Stimulated activated naive CD4-positive, alpha-beta T cell (primary cell): Measurements from ENCODE around the gene KCNIP1.
"Not testable (repeated sequence)": the region's sequence is repeated elsewhere in the genome, so short reads cannot be mapped to it uniquely, and the experiment has no call there.

Experiments used
- DNase-seq, 6 experiments: peaks; one replicate each; lab custom pipeline; 2025; lab: John Stamatoyannopoulos, UW

The KCNIP1 gene

DNA sequence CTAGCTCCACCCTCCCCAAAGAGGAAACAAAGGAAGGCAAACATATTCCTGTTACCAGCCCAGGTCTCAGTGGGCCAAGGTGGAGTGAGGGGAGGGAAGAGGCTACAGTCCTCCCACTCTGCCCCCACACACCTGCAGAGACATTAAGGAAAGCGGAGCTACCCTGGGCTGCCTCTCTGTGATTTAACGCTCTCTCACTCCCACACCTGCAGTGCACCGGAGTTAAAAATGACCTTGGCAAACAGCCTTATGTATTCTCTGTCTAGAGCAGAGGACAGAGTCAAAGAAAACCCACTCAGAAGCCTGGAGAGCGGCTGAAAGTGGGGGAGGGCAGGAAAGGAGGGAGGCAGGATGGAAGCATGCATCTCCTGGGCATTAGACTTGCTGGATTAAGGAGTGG, 32.7 kb downstream of the KCNIP1 start:
- DNase-seq: no peak

DNA sequence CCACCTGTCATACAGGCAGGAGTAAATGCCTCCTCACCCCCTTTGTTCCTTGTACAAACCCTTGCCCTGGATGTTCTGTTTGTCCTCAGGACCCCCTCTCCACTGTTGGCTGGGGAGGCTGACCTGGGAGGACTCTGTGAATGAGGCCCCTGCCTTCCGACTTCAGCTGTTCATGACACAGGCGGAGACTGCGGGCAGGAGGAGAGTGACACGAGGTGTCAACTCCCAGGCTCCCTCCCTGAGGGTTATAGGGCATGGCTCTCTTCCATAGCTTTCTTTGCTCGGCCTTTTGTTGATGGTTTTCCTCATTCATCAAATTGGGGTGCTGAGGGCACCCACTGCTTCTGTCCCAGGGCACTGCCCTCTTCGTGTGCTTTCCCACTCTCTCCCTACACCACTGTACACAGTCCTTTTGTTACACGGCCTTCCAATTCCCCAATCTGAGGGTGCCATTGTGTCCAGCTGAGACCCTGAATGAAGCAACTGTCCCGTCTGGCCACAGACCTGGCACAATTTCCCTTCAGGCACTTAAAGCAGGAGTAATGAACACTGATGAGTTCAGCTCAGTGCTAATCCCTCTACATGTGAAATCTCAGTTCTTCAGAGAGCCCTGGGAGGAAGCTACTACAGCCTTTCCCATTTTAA, 33.8 kb downstream of the KCNIP1 start:
- no peak for DNase-seq

DNA sequence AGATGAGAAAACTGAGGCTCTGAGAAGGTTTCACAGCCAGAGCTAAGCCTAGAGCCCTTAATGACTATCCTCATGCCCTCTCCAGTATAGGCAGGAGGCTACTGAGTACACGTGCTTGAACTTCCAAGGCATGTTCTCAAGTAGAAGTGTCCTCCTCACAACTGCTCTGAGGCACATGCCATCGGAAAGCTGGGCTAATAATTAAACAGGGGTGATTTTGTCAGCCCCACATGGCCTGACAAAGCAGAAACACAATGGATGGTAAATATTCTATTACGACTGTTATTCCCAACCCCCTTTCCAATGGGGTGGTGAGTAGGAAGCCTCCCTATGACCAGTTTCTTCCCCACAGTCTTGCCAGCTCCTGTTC, 34.3 kb downstream of the KCNIP1 start:
- no peak for DNase-seq

DNA sequence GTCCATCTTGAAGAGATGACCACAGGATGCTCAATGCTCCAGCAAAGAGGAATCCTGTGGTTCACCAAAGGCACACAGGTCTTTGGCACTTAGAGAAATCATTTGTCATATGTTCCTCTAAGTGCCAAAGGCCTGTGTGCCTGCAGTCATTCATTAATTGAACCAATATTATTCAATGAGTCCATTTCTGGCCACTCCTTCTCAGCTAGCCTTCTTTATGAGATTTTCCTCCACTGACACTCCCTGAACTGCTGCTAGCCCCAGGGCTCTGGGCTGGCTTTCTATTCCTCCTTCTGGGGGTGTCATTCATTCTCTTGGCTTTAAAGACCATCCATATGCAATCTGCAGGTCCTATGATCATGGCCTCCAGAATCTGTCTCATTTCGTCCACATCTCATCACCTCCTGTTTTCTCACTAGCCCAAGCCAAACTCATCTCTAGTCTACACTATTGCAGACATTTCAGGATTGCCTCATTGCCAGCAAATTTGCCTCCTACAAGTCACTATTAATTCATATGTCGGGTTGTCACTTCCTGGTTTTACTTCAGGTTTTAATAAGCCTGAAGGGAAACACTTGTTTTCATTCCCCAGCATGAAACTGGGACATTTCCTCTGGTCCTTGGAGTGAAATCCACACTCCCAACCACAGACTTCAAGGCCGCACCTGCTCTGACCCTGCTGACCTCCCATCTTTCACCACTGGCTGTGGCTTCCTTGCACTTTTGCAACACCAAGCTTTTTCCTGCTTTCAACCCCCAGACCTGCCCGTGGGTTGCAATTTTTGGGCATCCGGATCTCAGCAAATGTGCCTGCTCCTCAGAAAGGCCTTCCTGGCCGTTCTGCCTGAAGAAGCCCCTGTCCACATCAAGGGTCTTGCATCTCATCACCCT, 35.1 kb downstream of the KCNIP1 start:
- no peak for DNase-seq

DNA sequence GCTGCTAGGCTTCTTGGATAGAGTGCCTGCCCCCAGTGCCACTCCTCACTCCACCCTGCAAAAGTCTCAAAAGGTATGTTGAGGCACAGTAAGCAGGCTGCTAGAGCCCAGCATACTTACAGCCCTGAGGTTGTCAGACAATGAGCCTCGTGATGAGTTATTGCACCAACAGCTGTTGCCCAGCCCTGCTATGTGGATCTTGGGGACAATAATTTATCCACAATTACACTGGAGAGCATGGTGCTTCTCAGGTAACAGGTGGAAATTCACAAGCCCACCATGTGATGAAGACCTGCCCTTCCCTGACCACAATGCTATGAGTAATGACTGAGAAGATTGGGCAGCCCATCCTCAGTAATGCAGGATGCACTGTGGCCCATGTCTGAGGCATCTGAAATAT, 36.5 kb downstream of the KCNIP1 start:
- DNase-seq: no peak

DNA sequence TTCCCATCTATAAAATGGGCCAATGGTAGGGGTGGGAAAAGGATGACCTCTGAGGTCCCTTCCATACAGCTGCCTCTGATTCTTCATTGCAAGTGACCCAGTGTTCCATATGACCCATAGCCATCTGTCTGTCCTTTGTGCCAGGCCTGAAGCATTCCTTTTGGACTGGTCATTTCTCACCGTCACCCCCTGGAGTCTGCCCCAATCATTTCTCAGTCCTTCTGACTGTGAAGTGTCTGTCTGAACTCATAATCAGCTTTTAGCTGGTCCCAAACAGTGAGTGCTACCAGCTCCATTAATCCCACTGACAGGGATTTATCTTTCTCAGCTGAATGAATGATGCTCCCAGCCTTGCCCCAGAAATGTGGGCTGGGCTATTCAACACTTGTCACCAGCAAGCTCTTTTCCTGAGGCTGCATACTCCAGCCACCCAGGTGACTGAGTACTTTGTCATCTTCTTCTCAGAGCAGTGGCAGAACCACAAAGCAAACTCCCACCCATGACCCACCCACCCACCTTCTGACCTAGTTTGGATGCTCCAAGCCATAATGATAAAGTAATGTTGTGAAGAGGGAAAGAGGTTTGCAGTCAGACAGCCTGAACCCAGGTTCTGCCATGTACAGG, 37.4 kb downstream of the KCNIP1 start:
- DNase-seq: no peak

DNA sequence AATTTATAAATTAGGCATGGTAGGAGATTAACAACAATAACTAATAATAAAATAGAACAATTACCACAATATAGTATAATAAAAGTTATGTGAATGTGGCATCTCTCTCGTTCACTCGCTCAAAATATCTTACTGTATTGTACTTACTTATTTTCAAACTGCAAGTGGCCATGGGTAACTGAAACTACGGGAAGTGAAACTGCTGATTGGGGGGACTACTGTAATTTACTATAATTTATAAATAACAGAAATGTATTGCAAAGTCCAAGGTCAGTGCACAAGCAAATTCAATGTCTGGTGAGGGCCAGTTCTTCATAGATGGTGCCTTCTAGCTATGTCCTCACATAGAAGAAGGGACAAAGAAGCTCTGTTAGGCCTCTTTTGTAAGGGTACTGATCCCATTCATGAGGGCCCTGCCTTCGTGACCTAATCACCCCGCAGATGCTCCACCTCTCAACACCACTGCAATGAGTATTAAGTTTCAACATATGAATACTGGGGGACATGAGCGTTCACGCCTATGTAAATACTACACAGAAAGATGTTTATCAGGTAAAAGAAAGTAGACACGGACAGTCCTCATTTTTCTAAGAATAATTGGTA, 39.0 kb downstream of the KCNIP1 start:
- DNase-seq: no peak

DNA sequence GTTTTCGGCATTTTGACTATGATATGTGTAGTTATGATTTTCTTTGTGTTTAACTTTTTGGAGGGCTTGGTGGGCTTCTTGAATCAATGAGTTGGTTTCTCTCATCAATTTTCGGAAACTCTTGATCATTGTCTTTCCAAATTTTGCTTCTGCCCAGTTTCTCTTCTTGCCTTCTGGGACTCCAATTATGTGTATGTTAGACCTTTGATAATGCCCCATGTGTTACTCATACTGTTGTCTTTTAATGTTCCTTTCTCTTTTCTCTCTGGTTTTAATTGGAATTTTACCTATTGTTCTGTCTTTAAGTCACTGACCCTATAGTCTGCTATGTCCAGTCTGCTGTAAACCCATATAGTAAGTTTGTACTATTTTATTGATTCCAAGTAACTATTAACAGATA, 41.5 kb downstream of the KCNIP1 start:
- DNase-seq: no peak

DNA sequence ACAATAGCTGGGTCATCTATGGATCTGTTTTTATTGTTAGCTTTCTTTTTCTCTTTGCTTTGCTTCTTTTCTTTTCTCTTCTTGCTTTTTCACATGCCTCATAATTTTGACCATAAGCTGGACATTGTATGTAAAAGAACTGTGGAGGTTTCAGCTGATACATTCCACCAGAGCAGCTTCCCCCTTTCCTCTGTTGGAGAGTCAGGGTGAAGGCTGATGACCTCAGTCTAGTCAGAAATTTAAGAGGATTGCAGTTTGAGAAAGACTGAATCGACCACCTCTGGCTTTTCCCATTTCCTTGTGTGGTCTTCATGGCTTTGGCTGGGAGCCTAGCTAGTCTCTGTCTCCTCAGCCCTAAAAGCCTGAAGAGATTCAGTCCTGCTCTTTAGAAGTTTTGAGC, 42.0 kb downstream of the KCNIP1 start:
- no peak for DNase-seq

DNA sequence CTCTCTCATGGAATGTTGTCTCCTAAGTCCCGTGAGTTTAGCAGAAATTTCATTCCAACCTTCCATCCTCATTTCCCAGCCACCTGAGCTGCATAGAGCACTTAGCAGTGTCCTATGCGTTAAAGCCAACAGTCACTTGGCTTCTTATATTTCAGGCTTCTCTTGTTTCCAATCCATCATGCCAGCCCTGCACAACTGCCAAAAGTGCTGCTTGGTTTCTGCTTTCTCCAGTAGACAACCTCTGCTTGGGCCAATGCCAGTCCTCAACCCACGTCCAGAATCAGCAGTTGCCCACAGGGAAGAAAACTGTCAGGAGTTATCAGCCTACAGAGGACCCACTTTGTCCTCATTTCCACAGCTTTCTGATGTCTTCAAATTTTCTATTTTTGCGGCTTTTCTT, 42.5 kb downstream of the KCNIP1 start:
- DNase-seq: no peak

DNA sequence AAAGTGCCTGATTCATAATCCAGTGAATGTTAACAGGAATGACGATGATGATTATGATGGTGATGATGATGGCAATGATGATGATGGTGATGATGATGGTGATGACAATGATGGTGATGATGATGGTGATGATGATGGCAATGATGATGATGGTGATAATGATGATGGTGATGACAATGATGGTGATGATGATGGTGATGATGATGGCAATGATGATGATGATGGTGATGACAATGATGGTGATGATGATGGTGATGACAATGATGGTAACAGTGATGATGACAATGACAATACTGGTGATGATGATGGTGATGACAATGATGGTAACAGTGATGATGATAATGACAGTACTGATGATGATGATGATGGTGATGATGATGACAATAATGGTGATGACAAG, 46.6 kb downstream of the KCNIP1 start:
- DNase-seq: not testable (repeated sequence)

DNA sequence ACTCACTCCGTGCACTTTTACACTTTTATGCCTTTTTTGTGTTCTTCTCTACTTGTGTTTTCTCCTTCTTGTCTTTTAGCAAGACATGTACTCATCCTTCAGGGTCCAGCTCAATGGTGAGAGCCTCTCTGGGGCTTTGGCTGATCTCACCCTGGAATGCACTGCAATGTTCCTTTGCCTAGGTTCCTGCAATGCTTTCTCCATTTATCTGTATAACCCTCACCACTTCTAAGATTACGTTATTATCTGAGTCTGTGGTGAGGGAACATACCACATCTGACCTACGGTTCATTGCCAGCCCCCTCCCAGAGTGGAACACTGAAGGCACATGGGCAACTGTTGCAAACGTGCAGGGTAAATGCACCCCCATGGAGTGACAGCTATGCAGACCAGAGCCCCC, 47.3 kb downstream of the KCNIP1 start:
- no peak for DNase-seq

DNA sequence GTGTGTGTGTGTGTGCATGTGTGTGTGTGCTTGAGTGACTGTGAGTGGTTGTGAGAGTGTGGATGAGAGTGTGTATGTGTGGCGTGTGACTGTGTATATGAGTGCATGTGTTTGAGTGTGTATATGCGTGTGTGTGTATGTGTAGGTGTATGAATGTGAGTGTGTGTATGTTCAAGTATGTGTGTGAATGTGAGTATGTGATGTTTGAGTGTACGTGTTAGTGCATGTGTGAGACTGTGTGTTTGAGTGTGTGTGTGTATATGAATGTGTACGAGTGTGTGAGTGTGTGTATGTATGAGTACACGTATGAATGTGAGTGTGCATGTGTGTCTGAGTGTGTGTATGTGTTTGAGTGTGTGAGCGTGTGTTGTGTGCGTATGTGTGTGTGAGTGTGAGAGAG, 47.8 kb downstream of the KCNIP1 start:
- DNase-seq: no peak

DNA sequence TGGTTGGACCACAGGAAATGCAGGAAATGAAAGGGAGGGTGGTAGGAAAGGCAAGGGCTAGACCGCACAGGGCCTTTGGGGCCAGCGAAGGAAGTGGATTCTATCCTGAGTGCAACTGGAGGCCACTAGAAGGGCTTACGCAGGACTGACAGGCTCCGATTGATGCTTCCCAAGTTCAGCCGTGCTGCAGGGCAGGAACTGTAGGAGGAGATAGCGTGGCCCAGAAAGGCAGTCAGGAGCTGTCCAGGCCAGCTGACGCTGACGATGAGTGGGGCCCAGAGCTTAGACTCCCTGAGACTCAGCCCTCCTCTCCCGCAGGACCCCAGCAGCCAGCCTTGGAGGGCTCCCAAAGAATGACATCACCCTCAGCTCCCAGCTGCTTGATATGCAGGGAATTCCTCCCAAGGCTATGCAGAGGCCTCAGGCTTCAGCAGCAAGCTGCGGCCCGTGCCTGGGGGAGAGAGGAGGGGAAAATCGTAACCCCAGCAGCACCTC, 48.8 kb downstream of the KCNIP1 start:
- no peak for DNase-seq

DNA sequence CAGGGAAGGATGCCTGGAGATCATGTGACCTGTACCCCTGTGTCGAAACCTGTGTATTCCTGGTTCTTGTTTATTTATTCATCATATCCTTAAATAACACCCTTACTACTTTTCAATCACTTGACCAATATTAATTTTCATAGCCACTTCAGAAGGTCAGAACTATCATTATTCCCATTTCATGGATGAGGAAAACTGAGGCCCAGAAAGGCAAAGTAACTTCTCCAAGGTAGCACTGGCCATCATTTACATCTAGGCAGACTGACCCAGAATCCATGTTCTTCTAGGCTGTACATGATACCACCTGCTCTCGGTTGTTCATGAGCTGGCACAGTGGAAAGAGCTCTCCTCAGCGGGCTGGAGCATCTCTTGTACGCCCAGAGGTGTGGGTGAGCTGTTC, 49.4 kb downstream of the KCNIP1 start:
- DNase-seq: no peak

DNA sequence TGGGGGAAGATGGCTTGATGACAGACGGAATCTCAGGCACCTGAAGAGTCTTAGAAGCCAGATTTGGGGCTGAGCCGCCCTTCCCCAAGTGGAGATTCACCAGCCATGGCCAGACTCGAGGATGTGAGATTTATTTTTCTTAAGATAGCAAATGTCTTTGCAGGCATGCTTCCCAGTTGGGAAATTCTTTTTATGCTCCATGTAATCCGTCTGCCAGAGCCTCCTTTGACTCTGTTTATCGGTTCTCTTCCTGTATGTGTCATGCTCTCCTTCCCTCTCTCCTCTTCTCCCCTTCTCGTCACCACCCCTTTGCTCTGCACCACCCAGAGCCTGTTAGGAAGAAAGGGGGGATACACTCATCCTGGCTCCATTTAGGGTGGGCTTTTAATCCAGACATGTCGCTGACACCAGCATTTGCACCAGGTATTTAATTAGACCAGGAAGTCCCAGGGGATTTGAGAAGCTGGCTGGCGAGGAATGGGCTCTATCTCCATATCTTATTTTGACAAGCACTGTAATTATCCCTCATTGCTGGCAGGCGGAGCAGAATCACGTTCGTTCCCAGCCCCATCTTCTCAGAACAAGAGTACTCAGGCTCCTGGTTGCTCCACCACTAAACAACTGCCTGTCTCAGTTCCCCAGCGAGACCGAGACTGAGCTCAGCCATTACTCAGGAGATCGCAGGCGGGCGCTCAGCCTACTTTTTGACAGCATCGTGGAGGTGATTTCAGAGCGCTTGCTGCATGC, 50.9 kb downstream of the KCNIP1 start:
- no peak for DNase-seq

DNA sequence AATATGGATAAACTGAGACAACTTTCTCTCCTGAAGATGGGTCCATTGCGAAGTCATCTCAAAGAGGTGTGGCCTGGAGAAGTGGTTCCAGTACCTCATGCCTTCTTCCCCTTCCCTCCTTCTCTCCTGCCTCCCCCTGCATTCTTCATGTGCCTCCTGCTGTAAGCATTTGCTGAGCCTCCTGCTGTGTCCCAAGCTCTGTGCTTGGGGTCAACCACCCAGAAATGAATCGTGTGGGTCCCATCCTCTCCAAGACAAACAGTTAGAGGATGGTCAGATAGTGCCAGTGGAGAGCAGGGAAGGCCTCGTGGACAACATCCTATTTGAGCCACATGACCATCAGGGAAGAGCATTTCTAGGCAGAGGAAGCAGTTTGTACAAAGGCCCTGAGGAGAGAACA, 53.5 kb downstream of the KCNIP1 start:
- DNase-seq: no peak

DNA sequence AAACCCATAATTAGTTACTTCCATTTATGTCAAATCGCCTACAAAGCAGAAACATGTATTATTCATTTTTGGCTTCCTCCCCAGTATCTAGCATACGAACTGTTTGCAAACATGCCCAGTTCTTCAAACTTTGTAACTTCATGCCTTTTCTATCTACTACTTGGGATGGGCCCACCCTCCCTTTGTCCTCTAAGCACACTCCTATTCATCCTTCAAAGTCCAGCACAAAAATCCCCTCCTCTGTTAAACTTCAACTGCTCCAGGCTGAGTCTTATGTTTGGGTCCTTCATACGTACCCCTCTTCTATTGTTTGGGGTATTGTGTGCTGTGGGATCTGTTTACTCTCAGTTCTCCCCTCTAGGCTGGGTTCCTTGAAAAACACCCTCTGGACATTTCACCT, 55.5 kb downstream of the KCNIP1 start:
- DNase-seq: no peak

DNA sequence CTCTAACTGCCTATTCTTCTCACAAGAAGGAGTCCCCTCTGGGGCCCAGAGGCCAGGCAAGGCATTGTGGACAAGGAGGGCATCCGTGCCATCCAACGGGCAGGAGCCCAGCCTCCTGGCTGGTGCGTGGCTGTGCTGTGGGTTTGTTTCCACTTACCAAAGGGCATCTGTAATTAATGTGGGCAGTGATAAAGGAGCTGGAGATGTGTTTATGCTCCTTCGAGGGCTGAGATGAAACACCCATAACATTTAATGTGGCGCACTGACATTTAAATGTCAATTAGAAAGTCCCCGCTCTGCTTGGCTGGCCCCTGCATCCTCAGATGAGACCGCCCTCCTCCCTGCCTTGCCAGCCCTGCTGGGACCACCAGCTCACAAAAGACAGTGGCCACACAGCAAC, 57.1 kb downstream of the KCNIP1 start:
- DNase-seq: no peak

DNA sequence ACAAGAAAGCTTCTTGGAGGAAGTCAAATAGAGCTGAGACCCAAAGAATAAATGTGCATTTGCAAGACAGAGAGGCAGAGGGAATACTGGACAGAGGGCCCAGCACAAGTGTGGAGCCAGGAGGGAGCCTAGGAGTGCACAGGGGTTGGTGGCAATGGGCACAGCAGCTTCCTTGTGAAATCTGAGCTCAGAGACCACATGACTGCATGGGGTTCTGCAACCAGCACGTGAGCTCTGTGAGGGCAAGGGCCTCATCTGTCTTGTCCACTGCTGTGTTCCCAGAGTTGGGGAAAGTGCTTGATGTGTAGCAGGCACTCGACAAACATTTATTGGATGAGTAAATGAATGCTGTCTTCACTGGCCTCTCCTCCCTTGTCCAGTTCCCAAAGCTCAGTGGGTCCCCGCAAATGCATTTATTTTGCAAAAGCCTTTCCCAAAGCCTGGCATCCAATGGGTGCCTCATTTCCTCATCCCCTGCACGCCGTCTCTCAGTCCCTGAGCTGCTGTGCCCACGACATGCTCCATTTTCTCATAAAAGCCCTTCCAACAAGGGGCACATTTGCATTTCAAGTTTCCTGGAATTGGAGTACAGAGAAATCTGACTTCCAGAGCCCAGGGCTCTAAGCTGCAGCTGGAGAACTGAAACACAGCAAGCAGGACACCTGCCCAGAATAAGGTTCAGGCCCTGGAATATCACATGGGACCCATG, 58.5 kb downstream of the KCNIP1 start:
- no peak for DNase-seq

DNA sequence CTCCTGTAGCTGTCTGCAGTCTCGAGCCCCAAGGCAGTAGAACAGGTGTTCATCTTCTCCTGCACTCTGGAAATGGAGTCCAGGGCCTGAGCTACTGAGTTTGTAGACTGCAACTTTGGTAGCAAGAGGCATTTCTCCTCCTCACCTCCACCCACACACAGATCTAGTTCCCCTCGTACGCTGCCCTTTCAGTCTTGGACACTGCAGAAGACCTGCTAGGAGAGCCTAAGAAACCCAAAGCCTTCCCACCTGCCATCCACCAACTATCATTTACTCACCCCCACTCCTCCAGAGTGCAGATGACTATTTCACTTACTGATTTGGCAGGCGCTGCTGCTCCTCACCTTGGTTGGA, 59.0 kb downstream of the KCNIP1 start:
- no peak for DNase-seq
